GM18519 (cell line): ENCODE data around the gene SREK1.
"Not testable (repeated sequence)": the region's sequence is repeated elsewhere in the genome, so short reads cannot be mapped to it uniquely, and the experiment has no call there.

Experiments
- ATAC-seq: cut with Tn5 transposase; IDR thresholded peaks from one replicate; pipeline ENCODE4 v1.9.1; 2021; ENCODE audit warnings: mild to moderate bottlenecking, moderate library complexity; ENCODE audit not compliant: unreplicated experiment, low FRiP score

Gene SREK1, protein sequence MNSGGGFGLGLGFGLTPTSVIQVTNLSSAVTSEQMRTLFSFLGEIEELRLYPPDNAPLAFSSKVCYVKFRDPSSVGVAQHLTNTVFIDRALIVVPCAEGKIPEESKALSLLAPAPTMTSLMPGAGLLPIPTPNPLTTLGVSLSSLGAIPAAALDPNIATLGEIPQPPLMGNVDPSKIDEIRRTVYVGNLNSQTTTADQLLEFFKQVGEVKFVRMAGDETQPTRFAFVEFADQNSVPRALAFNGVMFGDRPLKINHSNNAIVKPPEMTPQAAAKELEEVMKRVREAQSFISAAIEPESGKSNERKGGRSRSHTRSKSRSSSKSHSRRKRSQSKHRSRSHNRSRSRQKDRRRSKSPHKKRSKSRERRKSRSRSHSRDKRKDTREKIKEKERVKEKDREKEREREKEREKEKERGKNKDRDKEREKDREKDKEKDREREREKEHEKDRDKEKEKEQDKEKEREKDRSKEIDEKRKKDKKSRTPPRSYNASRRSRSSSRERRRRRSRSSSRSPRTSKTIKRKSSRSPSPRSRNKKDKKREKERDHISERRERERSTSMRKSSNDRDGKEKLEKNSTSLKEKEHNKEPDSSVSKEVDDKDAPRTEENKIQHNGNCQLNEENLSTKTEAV

DNA sequence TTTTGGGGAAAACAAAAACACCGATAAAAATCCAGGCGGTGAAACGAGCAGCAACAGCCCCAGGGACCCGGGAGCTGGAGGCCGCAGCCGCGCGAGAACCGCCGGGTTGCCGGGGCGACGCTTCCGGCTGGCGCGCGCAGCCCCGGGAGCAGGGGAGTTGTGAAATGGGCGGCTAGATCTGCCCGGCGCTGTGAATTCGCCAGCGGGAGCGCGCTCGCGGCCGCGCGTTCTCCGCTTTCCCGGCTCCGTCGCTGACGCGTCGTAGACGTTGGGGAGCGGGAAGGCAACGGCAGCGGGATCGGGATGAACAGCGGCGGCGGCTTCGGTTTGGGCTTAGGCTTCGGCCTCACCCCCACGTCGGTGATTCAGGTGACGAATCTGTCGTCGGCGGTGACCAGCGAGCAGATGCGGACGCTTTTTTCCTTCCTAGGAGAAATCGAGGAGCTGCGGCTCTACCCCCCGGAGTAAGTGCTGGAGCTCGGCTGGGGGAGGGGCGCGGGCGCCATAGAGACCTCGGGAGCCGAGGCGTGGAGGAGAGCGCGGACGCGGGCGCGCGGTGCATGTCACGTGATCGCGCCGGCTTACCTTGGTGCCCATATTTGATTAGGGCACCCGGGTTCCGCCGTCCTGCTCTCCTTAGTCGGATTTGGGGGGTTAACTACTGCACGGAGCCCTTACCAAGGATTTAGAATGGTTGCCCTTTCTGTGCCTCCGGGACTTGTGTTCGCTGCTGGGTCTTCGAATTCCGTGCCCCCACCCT lies at the start of gene SREK1:
SREK1 (plus strand) TSS at position 227 of the 760 bp plus-strand sequence; CDS start at position 304, 77 bp downstream.
- peak; percentile 73 for ATAC-seq

DNA sequence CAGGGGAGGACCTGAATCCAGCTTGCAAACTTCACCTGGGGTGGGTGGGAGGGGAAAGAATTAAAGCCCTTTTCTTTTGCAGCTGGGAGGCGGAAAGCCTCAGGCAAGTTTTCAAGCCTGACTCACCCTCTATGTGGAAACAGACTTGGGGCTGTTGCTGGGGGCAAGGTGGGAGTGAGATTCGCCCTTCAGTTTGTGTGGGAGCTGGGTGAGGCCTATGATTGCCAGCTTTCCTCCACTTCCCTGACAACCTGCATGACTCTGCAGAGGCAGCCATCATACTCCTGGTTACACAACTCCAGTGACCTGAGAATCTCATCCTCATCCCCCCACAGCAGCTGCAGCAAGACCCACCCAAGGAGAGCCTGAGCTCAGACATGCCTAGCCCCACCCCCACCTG lies 43.2 kb upstream of the SREK1 start:
- ATAC-seq, result no peak

DNA sequence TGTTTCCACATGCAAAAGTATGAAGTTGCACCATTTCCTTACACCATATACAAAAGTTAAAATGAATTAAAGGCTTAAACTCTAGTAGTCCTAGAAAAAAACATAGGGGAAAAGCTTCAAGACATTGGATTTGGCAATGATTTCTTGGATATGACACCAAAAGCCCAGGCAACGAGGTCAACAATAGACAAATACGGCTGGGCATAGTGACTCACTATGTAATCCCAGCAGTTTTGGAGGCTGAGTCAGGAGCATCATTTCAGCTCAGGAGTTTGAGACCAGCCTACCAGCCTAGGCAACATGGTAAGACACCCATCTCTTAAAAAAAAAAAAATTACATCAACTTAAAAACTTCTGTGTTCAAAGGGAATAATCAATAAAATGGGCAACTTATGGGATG lies 30.9 kb upstream of the SREK1 start:
- no peak for ATAC-seq

DNA sequence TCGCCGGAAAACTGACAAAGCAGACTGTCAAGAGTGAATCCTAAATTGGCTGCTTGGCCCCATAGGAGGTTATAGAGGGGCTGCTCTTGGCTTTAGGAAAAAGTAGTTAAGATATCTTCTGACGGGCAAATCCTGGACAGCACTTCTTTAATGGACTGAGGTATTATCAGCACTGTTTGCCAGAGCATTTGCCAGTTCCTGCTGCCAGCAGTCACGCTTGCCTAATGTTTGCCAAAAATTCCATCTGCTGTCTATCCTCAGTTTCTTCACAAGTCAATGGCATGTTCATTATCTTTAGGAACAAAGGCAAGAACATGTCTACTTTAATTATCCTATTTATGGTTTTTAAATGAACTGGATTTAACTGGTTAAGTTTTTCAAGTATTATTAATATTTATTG lies 25.8 kb upstream of the SREK1 start:
- ATAC-seq, result no peak

DNA sequence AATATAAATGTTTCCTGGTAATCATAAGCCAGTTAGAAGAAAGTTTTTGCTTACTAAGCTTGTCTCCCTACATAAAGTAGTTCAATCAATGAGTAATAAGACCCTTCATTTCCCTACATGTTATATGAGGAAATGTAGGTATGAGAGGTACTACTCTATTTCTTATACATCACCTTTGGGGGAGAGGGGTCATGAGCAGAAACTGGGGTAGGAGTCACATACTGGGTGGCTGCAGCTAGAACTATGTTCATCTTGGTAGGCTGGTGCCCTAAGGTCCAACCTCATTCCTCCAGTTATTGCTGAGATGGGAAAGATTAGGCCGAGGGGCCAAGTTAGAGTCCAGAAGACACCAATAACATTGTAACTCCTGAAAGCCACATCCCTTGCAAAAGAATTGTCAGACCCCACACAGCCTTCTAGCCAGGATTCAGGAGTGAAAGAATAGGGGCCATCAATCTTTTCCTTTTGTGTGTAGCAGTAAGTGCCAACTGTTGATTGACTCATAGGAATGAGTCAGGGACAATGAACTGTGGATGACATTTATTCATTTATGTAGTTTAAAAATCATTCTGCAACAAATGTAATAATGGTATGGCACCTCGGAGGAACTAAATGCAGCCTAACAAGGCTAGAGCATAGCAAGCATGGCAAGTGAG lies 21.6 kb upstream of the SREK1 start:
- no peak for ATAC-seq

DNA sequence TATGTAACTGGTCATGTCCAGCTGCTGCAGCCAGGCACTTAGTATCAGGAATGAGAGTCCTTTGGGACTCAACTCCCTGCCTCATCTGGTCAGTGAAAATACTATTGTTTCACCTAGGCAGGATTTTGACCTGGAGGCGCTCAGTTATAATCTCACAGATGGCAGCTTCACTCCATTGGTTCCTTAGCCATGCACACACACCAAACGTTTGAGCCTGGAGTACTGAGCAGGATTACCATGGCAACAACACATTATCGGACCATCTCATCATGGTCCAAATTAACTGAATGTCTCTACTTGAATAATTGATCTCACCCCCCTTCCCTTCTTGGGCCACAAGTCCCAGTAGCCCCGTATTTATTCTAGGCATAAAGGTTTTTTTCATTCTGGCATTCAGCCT lies 15.0 kb upstream of the SREK1 start:
- ATAC-seq, result no peak

DNA sequence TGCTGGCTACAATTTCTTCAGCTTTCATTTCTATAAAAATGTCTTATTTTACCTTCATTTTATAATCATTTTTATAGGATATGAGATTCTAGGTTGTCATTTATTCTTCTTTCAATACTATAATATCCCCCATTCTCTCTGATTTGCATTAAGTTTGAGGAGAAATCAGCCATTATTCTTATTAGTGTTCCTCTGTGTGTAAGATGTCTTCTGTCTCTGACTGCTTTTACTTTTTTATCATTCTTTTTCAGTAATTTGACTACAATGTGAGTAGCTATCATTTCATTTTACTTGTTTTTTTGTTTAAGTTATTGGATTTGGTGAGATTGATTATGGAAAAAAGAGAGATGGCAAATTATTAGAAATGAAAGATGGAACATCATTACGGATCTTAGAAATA lies 13.6 kb upstream of the SREK1 start:
- ATAC-seq, result no peak

DNA sequence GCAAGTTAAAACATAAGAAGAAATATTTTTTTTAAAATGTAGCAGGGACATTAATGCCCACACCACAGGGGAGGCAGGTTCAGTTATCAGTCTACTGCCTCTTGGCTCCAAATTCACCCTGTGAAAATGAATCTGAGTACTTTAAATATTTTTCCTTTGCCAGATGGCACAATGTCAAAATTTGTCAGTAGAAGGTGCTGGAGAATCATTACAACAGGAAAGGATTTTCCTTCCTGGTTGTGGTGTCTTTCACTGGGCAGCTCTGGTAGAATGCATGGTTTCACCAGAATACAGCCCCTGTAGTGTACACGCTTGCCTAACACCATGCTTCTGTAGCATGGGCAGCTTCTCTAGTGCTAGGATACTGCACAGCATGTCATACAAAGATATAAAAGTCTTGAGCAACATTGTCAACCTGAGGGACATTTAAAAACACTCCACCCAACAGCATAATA lies 9.7 kb upstream of the SREK1 start:
- no peak for ATAC-seq

DNA sequence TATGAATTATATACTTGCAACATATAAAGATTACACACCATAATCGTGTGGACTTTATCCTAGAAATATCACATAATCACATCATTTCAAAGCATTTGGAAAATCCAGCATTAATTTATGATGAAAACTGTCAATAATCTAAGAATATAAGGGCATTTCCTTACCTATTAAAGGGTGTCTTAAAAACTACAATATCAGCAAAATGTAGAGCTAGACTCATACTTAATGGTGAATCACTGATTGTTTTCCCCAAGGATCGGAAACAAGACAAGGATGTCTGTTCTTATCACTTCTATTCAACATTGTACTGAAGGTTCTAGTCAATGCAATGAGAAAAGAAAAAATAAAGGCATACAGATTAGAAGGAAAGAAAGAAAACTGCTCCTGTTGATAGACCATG lies 8.0 kb upstream of the SREK1 start:
- ATAC-seq, result no peak

DNA sequence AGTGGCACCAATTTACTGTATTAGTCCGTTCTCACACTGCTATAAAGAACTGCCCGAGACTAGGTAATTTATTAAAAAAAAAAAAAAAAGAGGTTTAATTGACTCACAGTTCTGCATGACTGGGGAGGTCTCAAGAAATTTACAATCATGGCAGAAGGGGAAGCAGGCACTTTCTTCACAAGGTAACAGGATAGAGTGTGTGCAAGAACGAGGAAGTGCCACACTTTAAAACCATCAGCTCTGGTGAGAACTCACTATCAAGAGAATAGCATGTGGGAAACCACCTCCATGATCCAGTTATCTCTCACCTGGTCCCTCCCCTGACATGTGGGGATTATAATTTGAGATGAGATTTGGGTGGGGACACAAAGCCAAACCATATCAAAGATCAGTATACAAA lies 7.2 kb upstream of the SREK1 start:
- not testable (repeated sequence) for ATAC-seq

DNA sequence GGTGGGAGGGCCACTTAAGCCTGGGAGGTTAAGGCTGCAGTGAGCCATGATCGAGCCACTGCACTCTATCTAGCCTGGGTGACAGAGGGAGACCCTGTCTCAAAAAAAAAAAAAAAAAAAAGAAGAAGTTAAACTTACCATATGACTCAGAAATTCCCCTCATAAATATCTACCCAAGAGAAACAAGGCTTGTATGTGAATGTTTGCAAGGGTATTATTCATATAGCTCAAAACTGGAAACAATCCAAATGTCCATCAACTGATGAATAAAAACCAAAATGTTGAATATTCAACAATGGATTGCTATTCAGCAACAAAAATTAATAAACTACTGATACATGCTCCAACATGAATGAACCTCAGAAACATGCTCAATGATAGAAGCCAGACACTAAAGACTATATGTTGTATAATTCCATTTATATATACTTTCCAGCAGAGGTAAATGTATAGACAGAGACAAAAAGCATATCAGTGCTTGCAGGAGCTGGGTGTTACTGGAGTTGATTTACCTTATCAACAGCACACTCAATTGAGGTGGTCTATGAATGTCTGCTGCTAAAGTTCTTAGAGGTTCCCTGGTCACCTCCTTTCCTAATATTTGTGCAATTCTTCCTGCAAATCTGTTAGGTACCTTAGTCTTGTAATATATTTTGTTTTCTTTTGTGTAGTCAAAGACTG lies 5.3 kb upstream of the SREK1 start:
- no peak for ATAC-seq

DNA sequence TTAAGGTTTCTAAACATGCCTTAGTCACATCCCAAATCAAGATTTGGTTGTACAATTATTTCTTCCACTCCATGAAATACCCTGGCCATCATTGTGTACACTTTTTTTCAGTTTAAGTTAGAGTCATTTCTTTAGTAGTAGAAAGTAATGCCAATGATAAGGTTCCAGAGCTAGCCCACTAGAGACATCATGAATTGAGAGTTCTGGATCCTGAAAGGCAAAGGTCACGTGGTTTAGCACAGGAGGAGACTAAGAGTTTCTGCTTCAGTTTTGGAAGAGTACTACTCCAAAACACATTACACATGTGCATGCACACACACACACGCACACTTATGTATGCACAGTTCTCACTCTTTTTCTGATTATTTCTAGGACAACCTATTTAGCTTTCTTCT lies 4.8 kb upstream of the SREK1 start:
- ATAC-seq, result no peak

DNA sequence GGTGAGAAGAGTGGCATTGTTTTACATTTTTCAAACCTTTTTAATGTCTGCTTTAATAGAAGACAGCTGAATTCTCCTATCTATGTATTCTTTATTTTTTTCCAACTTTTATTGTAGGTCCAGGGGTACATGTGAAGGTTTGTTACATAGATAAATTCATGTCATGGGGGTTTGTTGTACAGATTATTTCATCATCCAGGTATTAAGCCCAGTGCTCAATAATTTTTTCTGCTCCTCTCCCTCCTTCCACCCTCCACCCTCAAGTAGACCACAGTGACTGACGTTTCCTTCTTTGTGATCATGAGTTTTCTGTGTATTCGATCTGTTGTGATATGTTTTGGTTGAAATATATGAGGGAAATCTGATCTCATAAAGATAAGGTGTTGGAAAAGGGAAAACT lies 1.7 kb upstream of the SREK1 start:
- no peak for ATAC-seq

DNA sequence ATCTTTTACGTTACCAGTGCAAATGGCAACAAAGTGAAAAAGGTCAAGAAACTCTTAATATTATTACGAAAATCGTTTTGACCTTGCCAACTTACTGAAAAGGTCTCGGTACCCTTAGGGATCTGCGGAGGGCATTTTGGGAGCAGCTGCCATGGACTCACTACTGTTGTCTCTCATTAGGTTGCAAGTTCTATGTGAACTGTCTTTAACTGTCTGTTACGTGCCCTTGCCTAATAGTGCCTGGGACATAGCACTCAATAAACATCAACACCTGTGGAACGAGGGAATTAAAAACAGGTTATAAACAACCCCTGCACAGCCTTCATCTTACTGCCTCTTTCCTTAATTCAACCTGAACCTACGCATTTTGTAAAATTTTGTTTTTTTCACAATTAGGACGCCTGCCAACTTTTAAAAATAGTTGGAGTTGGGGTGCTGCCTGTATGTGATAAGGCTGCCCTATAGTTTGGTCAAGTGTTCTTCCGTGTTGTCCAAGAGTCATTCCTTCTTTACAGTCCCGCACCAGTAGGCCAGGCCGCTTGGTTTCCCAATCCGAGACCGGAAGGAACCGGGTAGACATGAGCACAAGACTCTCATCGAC lies 527 bp upstream of the SREK1 start:
- ATAC-seq, result no peak

DNA sequence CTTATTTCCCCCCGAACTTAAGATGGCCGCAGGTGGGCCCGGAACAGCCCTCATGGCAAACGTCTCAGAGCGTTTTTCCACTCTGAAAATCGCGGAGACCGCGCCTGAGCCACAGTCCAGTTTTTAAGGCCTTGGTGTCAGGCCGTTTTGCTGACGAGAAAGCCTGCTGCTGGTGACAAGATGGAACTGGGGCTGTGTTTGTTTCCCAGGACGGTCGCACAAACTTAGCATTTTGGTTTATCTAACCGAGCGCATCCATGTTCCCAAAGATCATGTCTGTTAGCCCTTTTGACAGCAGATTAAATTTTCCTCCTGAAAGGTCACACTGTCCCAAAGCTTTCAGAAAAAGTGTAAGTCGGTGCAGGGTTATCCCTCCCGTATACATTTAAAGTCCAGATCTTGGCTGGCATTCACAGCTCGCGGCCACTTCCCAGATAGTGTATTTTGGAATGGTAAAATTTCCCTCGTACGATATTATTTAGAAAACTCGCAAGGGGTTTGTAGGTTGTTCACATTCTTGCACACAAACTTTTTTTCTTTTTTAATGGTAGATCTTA lies 812 bp downstream of the SREK1 start:
- peak; percentile 14 for ATAC-seq

DNA sequence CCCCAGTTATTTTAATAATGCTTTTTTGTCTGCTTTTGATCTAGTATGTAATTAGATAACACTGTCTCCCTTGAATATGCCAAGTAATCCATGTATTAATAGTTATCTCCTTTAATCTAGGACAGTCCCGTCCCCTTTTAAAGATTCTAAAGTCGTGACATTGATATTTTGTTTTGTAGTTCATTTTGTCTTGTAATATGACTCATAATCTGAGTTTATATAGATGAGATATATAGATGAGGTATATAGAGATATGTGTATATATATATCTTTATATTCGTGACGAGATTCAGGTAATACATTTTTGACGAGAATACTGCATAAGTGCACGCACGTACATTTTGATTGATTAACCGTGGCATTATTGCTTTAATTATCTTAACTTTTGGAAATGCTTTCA lies 1.6 kb downstream of the SREK1 start:
- no peak for ATAC-seq

DNA sequence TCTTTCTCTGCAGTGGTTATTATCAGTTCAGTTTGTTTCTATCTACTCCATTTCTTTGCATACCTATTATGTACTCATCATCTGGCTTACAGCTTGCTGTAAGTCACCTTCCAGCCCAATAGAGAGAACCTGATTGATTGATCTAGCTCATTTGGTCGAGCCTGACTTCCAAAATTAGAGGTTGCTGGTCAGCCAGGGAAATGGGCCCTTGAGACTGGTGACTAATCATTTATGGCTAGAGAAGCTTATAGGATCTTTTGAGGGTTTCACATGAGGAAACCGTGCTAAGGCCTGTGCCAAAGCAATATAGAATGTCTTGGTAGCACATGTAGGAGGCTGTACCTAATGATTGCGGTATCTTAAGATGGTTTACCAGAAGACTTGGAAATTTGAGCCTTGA lies 5.8 kb downstream of the SREK1 start:
- no peak for ATAC-seq

DNA sequence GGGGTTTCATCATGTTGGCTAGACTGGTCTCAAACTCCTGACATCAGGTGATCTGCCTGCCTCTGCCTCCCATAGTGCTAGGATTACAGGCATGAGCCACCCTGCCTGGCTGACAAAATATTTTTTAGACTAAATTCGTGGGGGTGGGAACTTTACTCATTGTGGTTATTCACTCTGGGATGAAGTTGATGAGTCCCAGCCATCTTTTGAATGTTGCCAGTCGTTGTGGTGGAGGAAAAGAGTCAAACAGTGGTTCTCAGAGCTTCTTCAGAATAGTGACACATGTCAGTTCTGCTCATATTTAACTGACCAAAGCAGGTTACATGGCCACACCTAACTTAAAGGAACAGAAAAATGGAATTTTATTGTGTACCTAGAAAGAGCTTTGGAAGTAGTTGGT lies 6.9 kb downstream of the SREK1 start:
- no peak for ATAC-seq

DNA sequence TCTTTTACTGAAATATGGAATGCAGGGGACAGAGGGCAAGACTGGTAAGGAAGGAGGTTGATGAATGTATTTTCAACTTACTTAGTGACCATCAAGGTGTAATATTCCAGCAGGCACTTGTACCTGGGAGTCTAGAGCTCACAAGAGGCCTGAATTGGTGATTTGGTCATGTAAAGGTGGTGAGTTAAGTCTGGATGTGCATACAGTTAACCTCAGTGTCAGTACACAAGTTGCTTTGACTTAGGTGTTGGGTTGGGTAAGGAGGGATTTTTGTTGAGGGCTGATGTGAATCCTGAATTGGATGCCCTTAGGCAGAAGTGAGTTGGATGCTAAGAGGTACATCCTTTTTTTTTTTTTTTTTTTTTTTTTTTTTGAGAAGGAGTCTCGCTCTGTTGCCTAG lies 7.4 kb downstream of the SREK1 start:
- no peak for ATAC-seq

DNA sequence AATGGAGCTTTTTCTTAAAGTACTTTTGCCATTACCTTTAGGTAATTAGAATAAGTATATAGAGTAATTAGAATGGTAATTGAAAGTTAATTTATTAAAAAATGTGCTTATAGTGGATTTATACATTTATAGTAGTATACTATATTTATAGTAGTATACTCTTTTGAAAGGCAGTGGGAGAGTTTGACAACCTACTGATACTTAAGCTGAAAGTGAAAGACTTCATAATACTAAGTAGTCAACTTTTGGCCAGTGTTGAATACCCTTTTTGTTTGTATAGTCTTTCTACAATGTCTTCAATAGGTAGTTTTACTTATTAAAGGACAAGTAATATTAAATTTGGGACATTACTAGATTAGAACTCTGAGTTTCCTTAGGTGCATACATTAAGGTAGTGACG lies 12.9 kb downstream of the SREK1 start:
- ATAC-seq, result no peak
